Fibroblast of lung (primary cell): ENCODE measurements around the gene ITPR1. TPM values are rescaled to one million over a fixed set of nuclear protein-coding genes. Genes with fewer than 3 reads are reported as not detected.

Experiments
- DNase-seq, 2 donors: peaks; one replicate each; pipeline versions ENCODE4 v3.0.0 to v3.0.0-alpha.2; 2010; ENCODE audit warnings: low read depth in 2 of 2
- H2AFZ ChIP-seq: 2 replicates; pipeline ENCODE4 v1.5.1; 2012; ENCODE audit warnings: low read length, control low read depth, inconsistent platforms
- H3K27ac ChIP-seq: 2 replicates; pipeline ENCODE4 v1.5.1; 2011; ENCODE audit warnings: low read length, control low read depth; ENCODE audit not compliant: insufficient read depth
- H3K27me3 ChIP-seq: 2 replicates; pipeline ENCODE4 v1.5.1; 2011; ENCODE audit warnings: mild to moderate bottlenecking, low read length; ENCODE audit not compliant: control insufficient read depth, insufficient read depth
- H3K36me3 ChIP-seq: 2 replicates; pipeline ENCODE4 v1.5.1; 2011; ENCODE audit warnings: low read length; ENCODE audit not compliant: control insufficient read depth, insufficient read depth
- H3K4me1 ChIP-seq: 2 replicates; pipeline ENCODE4 v1.5.1; 2011; ENCODE audit warnings: low read length; ENCODE audit not compliant: control insufficient read depth, insufficient read depth; ENCODE audit errors: extremely low read depth
- H3K4me2 ChIP-seq: 2 replicates; pipeline ENCODE4 v1.5.1; 2011; ENCODE audit warnings: low read length, control low read depth; ENCODE audit not compliant: insufficient read depth; ENCODE audit errors: extremely low read depth
- H3K4me3 ChIP-seq, 4 experiments: fragments of 200-600 bp in 1 of 4; sonication (generic) in 1 of 4; replicated peaks in 1 of 4; 2 replicates each; pipeline ENCODE4 v1.5.1; 2011 to 2016; ENCODE audit warnings: low read length in 4 of 4, low read depth in 3 of 4, mild to moderate bottlenecking in 3 of 4, control low read depth in 2 of 4, inconsistent platforms in 1 of 4, mixed read lengths in 1 of 4; ENCODE audit not compliant: insufficient read depth in 1 of 4; ENCODE audit errors: control extremely low read depth in 1 of 4
- H3K79me2 ChIP-seq: 2 replicates; pipeline ENCODE4 v1.5.1; 2012; ENCODE audit warnings: mild to moderate bottlenecking, low read length, inconsistent platforms; ENCODE audit not compliant: control insufficient read depth, insufficient read depth
- H3K9ac ChIP-seq: 2 replicates; pipeline ENCODE4 v1.5.1; 2011; ENCODE audit warnings: mild to moderate bottlenecking, low read length, control low read depth; ENCODE audit not compliant: insufficient read depth
- H3K9me3 ChIP-seq: 2 replicates; pipeline ENCODE4 v1.5.1; 2012; ENCODE audit warnings: low read depth, low read length; ENCODE audit not compliant: control insufficient read depth, insufficient read depth
- H4K20me1 ChIP-seq: 2 replicates; pipeline ENCODE4 v1.5.1; 2011; ENCODE audit warnings: low read length; ENCODE audit not compliant: control insufficient read depth, insufficient read depth; ENCODE audit errors: extremely low read depth
- CTCF ChIP-seq, 2 donors: IDR thresholded peaks in 1 of 2; conservative IDR thresholded peaks in 1 of 2; 1 replicate in 1 of 2; 2 replicates in 1 of 2; pipeline ENCODE4 v1.5.1; 2011 to 2012; ENCODE audit warnings: low read length in 2 of 2, control low read depth in 1 of 2, inconsistent platforms in 1 of 2, low read depth in 1 of 2, mild to moderate bottlenecking in 1 of 2
- EZH2 ChIP-seq: IDR thresholded peaks from 2 replicates; pipeline ENCODE4 v1.5.1; 2012; ENCODE audit warnings: low read length, control low read depth, mild to moderate bottlenecking; ENCODE audit errors: missing control alignments
- polyA plus RNA-seq, 2 donors: library from polyadenylated mRNA; depleted of rRNA in 1 of 2; stranded (reverse) in 1 of 2; unstranded in 1 of 2; fragments of >200 nt; gene quantifications; 2 replicates each; pipeline ENCODE4 v1.2.1, GENCODE V29; 2011 to 2012; ENCODE audit warnings: missing spikeins in 1 of 2
- total RNA-seq: library from RNA; depleted of rRNA; stranded (reverse); fragments of >200 nt; gene quantifications from 2 replicates; pipeline ENCODE4 v1.2.1, GENCODE V29; 2014

ITPR1 gene
- total and polyA plus RNA-seq, 2 donors (not counting 1 experiment from before 2014, with no cell fraction given), result 19.2 to 87.0 TPM

GRCh38 chr3:4582624-4583023, 89.5 kb downstream of the ITPR1 start:
- H3K36me3 ChIP-seq, result no peaks in the 10 kb centered on the region
- H3K4me1 ChIP-seq, result peaks cover 12% of the 10 kb centered on the region
- DNase-seq, result peak; percentile 26 to 58
- H2AFZ ChIP-seq, result peak overlapping the region; percentile 56
- H3K79me2 ChIP-seq, result no peaks in the 10 kb centered on the region
- H3K27me3 ChIP-seq, result no peaks in the 10 kb centered on the region
- no peak overlapping the region for H3K4me3 ChIP-seq
- H3K9me3 ChIP-seq, result no peaks in the 10 kb centered on the region
- H3K9ac ChIP-seq, result no peak overlapping the region
- no peak for TF ChIP-seq CTCF (conservative IDR thresholded peaks at IDR 0.05 in 1 of 2, IDR thresholded peaks at IDR 0.05 in 1 of 2; ENCODE audit: low read depth in 1 of 2, low read length in 2 of 2)
- no peak for TF ChIP-seq EZH2
- H3K4me2 ChIP-seq, result peak overlapping the region; percentile 95
- no peaks in the 10 kb centered on the region for H4K20me1 ChIP-seq
- H3K27ac ChIP-seq, result peak overlapping the region; percentile 56

- Histone ChIP-seq H3K4me3 (peak overlapping the region in 2 of 4 experiments; percentile 39 to 46), H3K27ac (peak overlapping the region; percentile 56), H3K79me2 (no peaks in the 10 kb centered on the region), H2AFZ (peak overlapping the region; percentile 27), H3K36me3 (no peaks in the 10 kb centered on the region), H3K9ac (no peak overlapping the region), H3K27me3 (no peaks in the 10 kb centered on the region), H3K4me2 (peak overlapping the region; percentile 95), H4K20me1 (no peaks in the 10 kb centered on the region), H3K9me3 (no peaks in the 10 kb centered on the region), H3K4me1 (peaks cover 12% of the 10 kb centered on the region)
- no peak for TF ChIP-seq EZH2
- TF ChIP-seq CTCF (conservative IDR thresholded peaks at IDR 0.05 in 1 of 2, IDR thresholded peaks at IDR 0.05 in 1 of 2; ENCODE audit: low read depth in 1 of 2, low read length in 2 of 2), result no peak
- peak in 1 of 2 donors; percentile 86 for DNase-seq
Measured at GRCh38 chr3:4583416-4583815, 90.3 kb downstream of the ITPR1 start.

DNA sequence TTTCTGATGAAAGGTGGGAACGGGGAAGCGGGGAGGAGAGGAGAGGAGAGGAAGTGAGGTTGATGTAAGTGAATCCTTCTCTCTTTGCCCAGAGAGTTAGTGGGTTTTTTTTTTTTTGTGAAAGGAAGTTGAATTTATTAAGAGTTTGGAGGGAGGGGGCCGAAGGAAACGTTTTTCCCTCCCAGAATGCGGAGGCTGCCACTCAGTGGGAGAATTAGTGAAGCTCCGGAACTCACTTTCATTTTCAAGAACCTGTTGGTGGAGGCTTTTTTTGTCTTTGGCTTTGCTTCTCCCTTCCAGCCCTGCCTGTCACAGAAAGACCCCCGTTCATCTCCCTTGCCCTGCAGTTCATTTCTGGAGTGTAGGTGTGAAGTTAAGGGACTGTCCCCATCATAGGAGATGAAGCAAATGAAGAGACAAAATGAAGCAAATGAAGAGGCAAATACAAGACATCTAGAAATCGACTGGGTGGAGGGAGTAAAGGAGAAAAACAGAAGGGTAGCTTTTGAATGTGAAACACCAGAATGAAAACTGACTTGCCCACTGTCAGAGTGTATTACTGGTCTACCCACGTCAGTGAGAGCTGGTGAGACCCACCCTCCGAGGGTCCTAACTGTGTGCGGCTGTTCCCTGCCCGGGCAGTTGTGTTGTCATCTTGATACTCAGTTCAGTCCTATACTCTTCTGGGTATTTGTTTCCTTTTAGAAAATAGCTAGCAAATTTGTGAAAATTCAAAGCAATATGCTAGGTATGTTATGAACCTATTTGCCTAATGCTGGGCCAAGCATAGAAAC, 91.5 kb downstream of the ITPR1 start:
- Histone ChIP-seq H3K79me2 (no peaks in the 10 kb centered on the region), H3K4me3 (peak overlapping the region; percentile 37 to 46 (median 44)), H3K4me1 (peaks cover 16% of the 10 kb centered on the region), H4K20me1 (no peaks in the 10 kb centered on the region), H3K4me2 (peak overlapping the region; percentile 95), H3K27me3 (no peaks in the 10 kb centered on the region), H3K27ac (peak overlapping the region; percentile 56), H2AFZ (peak overlapping the region; percentile 93), H3K36me3 (no peaks in the 10 kb centered on the region), H3K9ac (no peak overlapping the region), H3K9me3 (no peaks in the 10 kb centered on the region)
- TF ChIP-seq EZH2 (no peak), CTCF (conservative IDR thresholded peaks at IDR 0.05 in 1 of 2, IDR thresholded peaks at IDR 0.05 in 1 of 2; ENCODE audit: low read depth in 1 of 2, low read length in 2 of 2) (peak; percentile 35 to 42)
- DNase-seq, result peak in 1 of 2 donors; percentile 72
